Measurements from ENCODE around the gene SHB.

SHB gene

DNA sequence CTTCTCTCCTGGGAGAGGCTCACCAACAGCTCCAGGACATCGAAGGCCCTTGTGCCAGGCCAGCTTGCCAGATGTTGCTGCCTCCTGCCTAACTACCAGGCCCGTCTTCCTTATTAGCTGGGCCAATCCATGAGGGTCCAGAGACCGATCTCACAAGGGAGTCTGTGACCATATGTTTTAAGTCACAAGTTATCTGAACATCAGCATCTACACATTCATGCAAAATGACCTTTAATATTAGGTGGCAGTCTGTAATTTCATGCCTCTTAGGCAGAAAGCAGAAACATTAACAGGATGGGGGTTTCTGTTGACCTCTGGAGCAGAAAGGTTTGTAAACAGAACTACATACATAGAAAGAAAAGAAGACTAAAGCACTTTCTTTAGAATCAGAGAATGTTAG lies 90.0 kb downstream of the SHB start:
- Histone ChIP-seq H3K79me2 (ENCODE audit: low read length) (no peaks in the 10 kb centered on the region), H3K4me1 (ENCODE audit: low read length) (no peaks in the 10 kb centered on the region), H3K36me3 (replicated peaks; ENCODE audit: insufficient read depth, low read length) (no peaks in the 10 kb centered on the region), H3K27me3 (replicated peaks; ENCODE audit: insufficient read depth, low read length) (no peaks in the 10 kb centered on the region), H4K20me1 (ENCODE audit: insufficient read depth, low read length) (no peaks in the 10 kb centered on the region), H3K4me3 (ENCODE audit: low read length) (no peak overlapping the region), H3K27ac (ENCODE audit: low read length) (no peak overlapping the region), H3K9me2 (replicated peaks; ENCODE audit: insufficient read depth, low read length) (no peaks in the 10 kb centered on the region), H3K9me3 (replicated peaks; ENCODE audit: insufficient read depth, low read length) (no peaks in the 10 kb centered on the region), H2AFZ (ENCODE audit: low read length) (no peak overlapping the region), H3K4me2 (ENCODE audit: low read depth, low read length) (no peak overlapping the region), H3K9ac (ENCODE audit: low read length) (no peak overlapping the region), H3F3A (ENCODE audit: insufficient read depth, low read length) (no peaks in the 10 kb centered on the region)
- TF ChIP-seq, protein P1, sequence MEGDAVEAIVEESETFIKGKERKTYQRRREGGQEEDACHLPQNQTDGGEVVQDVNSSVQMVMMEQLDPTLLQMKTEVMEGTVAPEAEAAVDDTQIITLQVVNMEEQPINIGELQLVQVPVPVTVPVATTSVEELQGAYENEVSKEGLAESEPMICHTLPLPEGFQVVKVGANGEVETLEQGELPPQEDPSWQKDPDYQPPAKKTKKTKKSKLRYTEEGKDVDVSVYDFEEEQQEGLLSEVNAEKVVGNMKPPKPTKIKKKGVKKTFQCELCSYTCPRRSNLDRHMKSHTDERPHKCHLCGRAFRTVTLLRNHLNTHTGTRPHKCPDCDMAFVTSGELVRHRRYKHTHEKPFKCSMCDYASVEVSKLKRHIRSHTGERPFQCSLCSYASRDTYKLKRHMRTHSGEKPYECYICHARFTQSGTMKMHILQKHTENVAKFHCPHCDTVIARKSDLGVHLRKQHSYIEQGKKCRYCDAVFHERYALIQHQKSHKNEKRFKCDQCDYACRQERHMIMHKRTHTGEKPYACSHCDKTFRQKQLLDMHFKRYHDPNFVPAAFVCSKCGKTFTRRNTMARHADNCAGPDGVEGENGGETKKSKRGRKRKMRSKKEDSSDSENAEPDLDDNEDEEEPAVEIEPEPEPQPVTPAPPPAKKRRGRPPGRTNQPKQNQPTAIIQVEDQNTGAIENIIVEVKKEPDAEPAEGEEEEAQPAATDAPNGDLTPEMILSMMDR (IDR thresholded peaks at IDR 0.05; ENCODE audit: low read length): no peak
- TF ChIP-seq EZH2 (optimal IDR thresholded peaks at IDR 0.05; ENCODE audit: low read depth, low read length) (no peak), EZH2phosphoT487 (IDR thresholded peaks at IDR 0.05; ENCODE audit: low read length) (no peak)
- no peak for DNase-seq

GRCh38 chr9:37978481-37978864 lies 90.6 kb downstream of the SHB start:
- Histone ChIP-seq H3K36me3 (replicated peaks; ENCODE audit: insufficient read depth, low read length) (no peaks in the 10 kb centered on the region), H3K4me3 (ENCODE audit: low read length) (no peak overlapping the region)
- no peak for TF ChIP-seq EZH2 (optimal IDR thresholded peaks at IDR 0.05; ENCODE audit: low read depth, low read length)
- TF ChIP-seq EZH2phosphoT487 (IDR thresholded peaks at IDR 0.05; ENCODE audit: low read length): no peak
- TF ChIP-seq, protein P1 (IDR thresholded peaks at IDR 0.05; ENCODE audit: low read length): no peak

DNA sequence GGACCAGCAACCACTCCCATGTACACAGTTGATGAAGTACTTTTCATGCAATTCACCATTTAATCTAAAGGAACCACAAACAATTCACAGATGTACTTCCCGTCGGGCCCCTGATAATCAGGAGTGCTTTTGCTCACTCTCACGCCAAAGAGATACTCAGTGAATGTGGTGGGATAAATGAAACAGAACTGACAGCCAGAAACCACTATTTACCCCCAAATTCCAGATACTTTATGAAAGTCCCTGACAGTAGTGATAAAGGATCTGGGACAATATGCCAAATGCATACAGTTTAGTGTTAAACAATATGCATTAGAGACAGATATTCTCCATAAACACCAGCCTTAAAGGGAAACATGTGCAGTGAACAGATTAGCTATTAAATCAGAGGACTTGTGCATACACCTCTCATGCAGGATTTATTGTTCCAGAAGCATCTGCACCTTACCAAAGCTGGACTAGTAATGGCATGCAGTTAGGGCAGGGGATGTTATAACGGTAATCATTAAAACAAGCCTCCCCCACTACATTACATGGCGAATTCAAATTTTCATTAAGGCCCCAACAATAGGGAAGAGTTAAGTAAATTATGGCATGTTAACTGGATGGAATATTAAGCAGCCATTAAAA lies 91.1 kb downstream of the SHB start:
- Histone ChIP-seq H3K9me3 (replicated peaks; ENCODE audit: insufficient read depth, low read length) (no peaks in the 10 kb centered on the region), H3K27ac (ENCODE audit: low read length) (no peak overlapping the region), H3K79me2 (ENCODE audit: low read length) (no peaks in the 10 kb centered on the region), H3K9me2 (replicated peaks; ENCODE audit: insufficient read depth, low read length) (no peaks in the 10 kb centered on the region), H3K9ac (ENCODE audit: low read length) (no peak overlapping the region), H3K27me3 (replicated peaks; ENCODE audit: insufficient read depth, low read length) (no peaks in the 10 kb centered on the region), H3K36me3 (replicated peaks; ENCODE audit: insufficient read depth, low read length) (no peaks in the 10 kb centered on the region), H4K20me1 (ENCODE audit: insufficient read depth, low read length) (no peaks in the 10 kb centered on the region), H3K4me3 (ENCODE audit: low read length) (no peak overlapping the region), H2AFZ (ENCODE audit: low read length) (no peak overlapping the region), H3F3A (ENCODE audit: insufficient read depth, low read length) (no peaks in the 10 kb centered on the region), H3K4me1 (ENCODE audit: low read length) (no peaks in the 10 kb centered on the region), H3K4me2 (ENCODE audit: low read depth, low read length) (no peak overlapping the region)
- no peak for DNase-seq
- TF ChIP-seq EZH2phosphoT487 (IDR thresholded peaks at IDR 0.05; ENCODE audit: low read length) (no peak), EZH2 (optimal IDR thresholded peaks at IDR 0.05; ENCODE audit: low read depth, low read length) (no peak)
- TF ChIP-seq, protein P1 (IDR thresholded peaks at IDR 0.05; ENCODE audit: low read length): no peak

More at GRCh38 chr9:37978481-37978864, 90.6 kb downstream of the SHB start:
- no peaks in the 10 kb centered on the region for H3K79me2 ChIP-seq (ENCODE audit: low read length)
- H3F3A ChIP-seq (ENCODE audit: insufficient read depth, low read length): no peaks in the 10 kb centered on the region
- no peaks in the 10 kb centered on the region for H3K9me3 ChIP-seq (replicated peaks; ENCODE audit: insufficient read depth, low read length)
- no peak overlapping the region for H3K4me2 ChIP-seq (ENCODE audit: low read depth, low read length)
- no peaks in the 10 kb centered on the region for H3K9me2 ChIP-seq (replicated peaks; ENCODE audit: insufficient read depth, low read length)
- no peak overlapping the region for H3K27ac ChIP-seq (ENCODE audit: low read length)
- no peaks in the 10 kb centered on the region for H4K20me1 ChIP-seq (ENCODE audit: insufficient read depth, low read length)
- DNase-seq: no peak
- H3K9ac ChIP-seq (ENCODE audit: low read length): no peak overlapping the region
- no peaks in the 10 kb centered on the region for H3K4me1 ChIP-seq (ENCODE audit: low read length)
- H3K27me3 ChIP-seq (replicated peaks; ENCODE audit: insufficient read depth, low read length): no peaks in the 10 kb centered on the region
- no peak overlapping the region for H2AFZ ChIP-seq (ENCODE audit: low read length)
